Brain microvascular endothelial cell (primary cell): ENCODE results near the gene PRDM16.

Source experiments
- DNase-seq: peaks from one replicate; pipeline ENCODE4 v3.0.0-alpha.2; 2020
- H3K27ac ChIP-seq: fragments of 250-450 bp; sonication (Bioruptor Pico); 2 replicates; pipeline ENCODE4 v1.5.1; 2020; ENCODE audit warnings: mild to moderate bottlenecking, moderate library complexity
- H3K27me3 ChIP-seq: fragments of 250-450 bp; sonication (Bioruptor Pico); replicated peaks from 2 replicates; pipeline ENCODE4 v1.5.1; 2020; ENCODE audit warnings: mild to moderate bottlenecking
- H3K36me3 ChIP-seq: fragments of 250-450 bp; sonication (Bioruptor Pico); replicated peaks from 2 replicates; pipeline ENCODE4 v1.5.1; 2020; ENCODE audit warnings: mild to moderate bottlenecking
- H3K4me3 ChIP-seq: 2 replicates; pipeline ENCODE4 v1.5.1; 2011; ENCODE audit warnings: low read depth, mild to moderate bottlenecking, control low read depth, low read length, moderate library complexity
- CTCF ChIP-seq: IDR thresholded peaks from 2 replicates; pipeline ENCODE4 v1.5.1; 2011; ENCODE audit warnings: low read depth, mild to moderate bottlenecking, moderate library complexity, low read length, control low read depth, inconsistent platforms; ENCODE audit errors: missing control alignments
- in situ Hi-C: cut with HindIII; loops from 2 replicates; pipeline ENCODE4 v1.10.0; 2017; ENCODE audit warnings: low sequenced_read_pairs, low pct_ligation_motif_present

PRDM16 gene

GRCh38 chr1:3067671-3068563, 1.1 kb upstream of the PRDM16 start:
- H3K27me3 ChIP-seq, result peaks cover 74% of the 10 kb centered on the region
- no peak for DNase-seq
- H3K4me3 ChIP-seq, result peak overlapping the region; percentile 32
- no peak overlapping the region for H3K27ac ChIP-seq
- TF ChIP-seq CTCF, result no peak
- H3K36me3 ChIP-seq, result no peaks in the 10 kb centered on the region
- in situ Hi-C loops, result loop anchor here (25.0 kb wide), 1 partner anchor 344 kb away; no protein-coding TSS in a partner anchor

GRCh38 chr1:3069491-3070308, 697 bp downstream of the PRDM16 start:
- peak; percentile 50 for DNase-seq
- Histone ChIP-seq H3K36me3 (no peaks in the 10 kb centered on the region), H3K4me3 (peak overlapping the region; percentile 55), H3K27ac (no peak overlapping the region), H3K27me3 (peaks cover 72% of the 10 kb centered on the region)
- in situ Hi-C loops, result loop anchor here (25.0 kb wide), 1 partner anchor 343 kb away; no protein-coding TSS in a partner anchor
- TF ChIP-seq CTCF, result peak; percentile 56

- DNase-seq, result no peak
- Histone ChIP-seq H3K27me3 (peaks cover 66% of the 10 kb centered on the region), H3K36me3 (no peaks in the 10 kb centered on the region), H3K4me3 (peak overlapping the region; percentile 55), H3K27ac (no peak overlapping the region)
- in situ Hi-C loops, result loop anchor here (25.0 kb wide), 1 partner anchor 342 kb away; no protein-coding TSS in a partner anchor
- TF ChIP-seq CTCF, result no peak
These were observed 1.3 kb downstream of the PRDM16 start for GRCh38 chr1:3070309-3070643.

GRCh38 chr1:3070644-3071564, 1.9 kb downstream of the PRDM16 start:
- H3K27me3 ChIP-seq, result peaks cover 63% of the 10 kb centered on the region
- H3K27ac ChIP-seq, result no peak overlapping the region
- no peaks in the 10 kb centered on the region for H3K36me3 ChIP-seq
- no peak for DNase-seq
- H3K4me3 ChIP-seq, result peak overlapping the region; percentile 47
- in situ Hi-C loops, result loop anchor here (25.0 kb wide), 1 partner anchor 341 kb away; no protein-coding TSS in a partner anchor
- no peak for TF ChIP-seq CTCF
